H1 (cell line): ENCODE results near the gene DRD2. TPM values are rescaled to one million over a fixed set of nuclear protein-coding genes. Genes with fewer than 3 reads are reported as not detected.

Experiments used
- CTCF ChIA-PET: fragments of 300-600 bp; sonication (Branson Sonifier 250); formaldehyde crosslinking; loops from one replicate; lab custom pipeline; 2021; ENCODE audit not compliant: partially characterized antibody; lab: Charles Lee
- POLR2A ChIA-PET: fragments of 300-600 bp; sonication (Branson Sonifier 250); formaldehyde crosslinking; loops from one replicate; lab custom pipeline; 2021; ENCODE audit warnings: inconsistent platforms; ENCODE audit not compliant: partially characterized antibody; lab: Charles Lee
- DNase-seq, 2 experiments: peaks; one replicate each; pipeline versions ENCODE4 v3.0.0 to v3.0.0-alpha.2; 2010 to 2022; ENCODE audit warnings: low spot score in 2 of 2, low read depth in 1 of 2, mixed read lengths in 1 of 2
- FAIRE-seq: peaks from 2 replicates; lab custom pipeline; 2011; peaks lifted over from hg19 to GRCh38; lab: Jason Lieb, UNC
- H2AFZ ChIP-seq: 2 replicates; pipeline ENCODE4 v1.8.1; 2012; ENCODE audit warnings: low read length, inconsistent platforms
- H2AK5ac ChIP-seq: 2 replicates; pipeline ENCODE4 v1.6.1; 2013; ENCODE audit warnings: low read depth, low read length
- H2BK120ac ChIP-seq: replicated peaks from 2 replicates; pipeline ENCODE3; 2013; ENCODE audit warnings: low read depth, low read length, inconsistent platforms
- H2BK12ac ChIP-seq: 2 replicates; pipeline ENCODE4 v1.6.1; 2013; ENCODE audit warnings: low read depth, low read length
- H2BK15ac ChIP-seq: 2 replicates; pipeline ENCODE4 v1.6.1; 2013; ENCODE audit warnings: low read length
- H2BK20ac ChIP-seq: 2 replicates; pipeline ENCODE4 v1.6.1; 2013; ENCODE audit warnings: low read length
- H2BK5ac ChIP-seq: 2 replicates; pipeline ENCODE4 v1.6.1; 2013; ENCODE audit warnings: low read depth, low read length
- H3K14ac ChIP-seq: 2 replicates; pipeline ENCODE4 v1.6.1; 2013; ENCODE audit warnings: inconsistent platforms; ENCODE audit not compliant: insufficient read length
- H3K18ac ChIP-seq: 2 replicates; pipeline ENCODE4 v1.6.1; 2013; ENCODE audit warnings: low read length; ENCODE audit errors: extremely low read depth
- H3K23ac ChIP-seq: 2 replicates; pipeline ENCODE4 v1.6.1; 2013; ENCODE audit warnings: inconsistent platforms; ENCODE audit not compliant: insufficient read length
- H3K23me2 ChIP-seq: 2 replicates; pipeline ENCODE4 v1.6.1; 2013; ENCODE audit warnings: low read depth, low read length
- H3K27ac ChIP-seq: 2 replicates; pipeline ENCODE4 v1.6.1; 2011; ENCODE audit warnings: low read depth, low read length, inconsistent platforms
- H3K27me3 ChIP-seq, 4 experiments: replicated peaks in 1 of 4; 1 replicate in 1 of 4; 2 replicates in 3 of 4; pipeline versions ENCODE4 v1.6.1 to v1.8.1; 2011 to 2013; ENCODE audit warnings: low read length in 3 of 4, mild to moderate bottlenecking in 3 of 4, inconsistent platforms in 2 of 4, mixed read lengths in 2 of 4, moderate library complexity in 1 of 4; ENCODE audit not compliant: control insufficient read depth in 3 of 4, insufficient read depth in 3 of 4; ENCODE audit errors: extremely low read depth in 1 of 4
- H3K36me3 ChIP-seq, 4 experiments: 2 replicates each; pipeline versions ENCODE4 v1.6.1 to v1.8.1; 2011 to 2013; ENCODE audit warnings: mild to moderate bottlenecking in 4 of 4, low read length in 3 of 4, moderate library complexity in 2 of 4, control low read depth in 1 of 4, inconsistent platforms in 1 of 4; ENCODE audit not compliant: insufficient read depth in 4 of 4, control insufficient read depth in 2 of 4
- H3K4ac ChIP-seq: replicated peaks from 2 replicates; pipeline ENCODE3; 2013; ENCODE audit warnings: low read length, low read depth, mixed read lengths, inconsistent platforms; ENCODE audit not compliant: insufficient read length
- H3K4me1 ChIP-seq, 4 experiments: replicated peaks in 1 of 4; 1 replicate in 1 of 4; 2 replicates in 3 of 4; pipeline versions ENCODE4 v1.6.1 to v1.8.1; 2011 to 2013; ENCODE audit warnings: low read length in 3 of 4, inconsistent platforms in 2 of 4, mixed read lengths in 1 of 4; ENCODE audit not compliant: insufficient read depth in 4 of 4, control insufficient read depth in 3 of 4
- H3K4me2 ChIP-seq, 2 experiments: 2 replicates each; pipeline versions ENCODE4 v1.6.1 to v1.8.1; 2011 to 2013; ENCODE audit warnings: low read depth in 2 of 2, low read length in 2 of 2, control low read depth in 1 of 2, inconsistent platforms in 1 of 2, mild to moderate bottlenecking in 1 of 2; ENCODE audit not compliant: insufficient read depth in 1 of 2
- H3K4me3 ChIP-seq, 4 experiments: fragments of 200-600, 300-600 bp in 1 of 4; sonication (generic), shearing (Covaris generic), sonication (Bioruptor Twin) in 1 of 4; 2 replicates each; pipeline versions ENCODE4 v1.5.1 to v1.8.1; 2011 to 2016; ENCODE audit warnings: low read length in 4 of 4, low read depth in 3 of 4, control low read depth in 2 of 4, inconsistent platforms in 2 of 4, mild to moderate bottlenecking in 2 of 4, mixed read lengths in 1 of 4, moderate library complexity in 1 of 4; ENCODE audit not compliant: insufficient read depth in 2 of 4; ENCODE audit errors: extremely low read depth in 1 of 4
- H3K56ac ChIP-seq: replicated peaks from 2 replicates; pipeline ENCODE3; 2013; ENCODE audit warnings: low read depth, mild to moderate bottlenecking, mixed read lengths, low read length, inconsistent platforms; ENCODE audit not compliant: insufficient read length
- H3K79me1 ChIP-seq: 2 replicates; pipeline ENCODE4 v1.6.1; 2013; ENCODE audit warnings: low read depth, low read length, control low read depth
- H3K79me2 ChIP-seq, 2 experiments: 2 replicates each; pipeline versions ENCODE4 v1.6.1 to v1.8.1; 2012 to 2013; ENCODE audit warnings: low read length in 2 of 2, mild to moderate bottlenecking in 2 of 2, inconsistent platforms in 1 of 2; ENCODE audit not compliant: insufficient read depth in 2 of 2, control insufficient read depth in 1 of 2
- H3K9ac ChIP-seq, 4 experiments: replicated peaks in 1 of 4; 1 replicate in 1 of 4; 2 replicates in 3 of 4; pipeline versions ENCODE4 v1.6.1 to v1.8.1; 2011 to 2013; ENCODE audit warnings: low read depth in 3 of 4, low read length in 3 of 4, control low read depth in 2 of 4, mild to moderate bottlenecking in 2 of 4, moderate library complexity in 2 of 4, inconsistent platforms in 1 of 4; ENCODE audit errors: extremely low read depth in 1 of 4
- H3K9me3 ChIP-seq, 2 experiments: 2 replicates each; pipeline versions ENCODE4 v1.6.1 to v1.8.1; 2012 to 2013; ENCODE audit warnings: mild to moderate bottlenecking in 2 of 2, moderate library complexity in 2 of 2, control low read depth in 1 of 2, inconsistent platforms in 1 of 2, low read depth in 1 of 2, low read length in 1 of 2, mixed read lengths in 1 of 2; ENCODE audit not compliant: insufficient read depth in 2 of 2
- H4K20me1 ChIP-seq, 2 experiments: replicated peaks in 1 of 2; 2 replicates each; pipeline versions ENCODE3 to v1.8.1; 2011 to 2013; ENCODE audit warnings: inconsistent platforms in 2 of 2, low read length in 2 of 2, mild to moderate bottlenecking in 1 of 2; ENCODE audit not compliant: insufficient read depth in 2 of 2, control insufficient read depth in 1 of 2
- H4K5ac ChIP-seq: 2 replicates; pipeline ENCODE4 v1.6.1; 2013; ENCODE audit warnings: low read length, low read depth, mixed read lengths, inconsistent platforms; ENCODE audit not compliant: insufficient read length
- H4K8ac ChIP-seq: 2 replicates; pipeline ENCODE4 v1.8.0; 2013; ENCODE audit warnings: mild to moderate bottlenecking, moderate library complexity, low read length, inconsistent platforms; ENCODE audit not compliant: insufficient read depth; ENCODE audit errors: extremely low read depth
- H4K91ac ChIP-seq: replicated peaks from 2 replicates; pipeline ENCODE3; 2013; ENCODE audit warnings: low read length, mixed read lengths, inconsistent platforms; ENCODE audit not compliant: insufficient read length
- BACH1 ChIP-seq: IDR thresholded peaks from 2 replicates; pipeline ENCODE4 v1.6.1; 2012; ENCODE audit warnings: low read length, improper control_type of control experiment
- CHD1 ChIP-seq: IDR thresholded peaks from 2 replicates; pipeline ENCODE4 v1.6.1; 2012; ENCODE audit warnings: low read depth, low read length, improper control_type of control experiment
- GTF2F1 ChIP-seq: IDR thresholded peaks from 2 replicates; pipeline ENCODE4 v1.6.1; 2012; ENCODE audit warnings: low read depth, low read length, improper control_type of control experiment, borderline replicate concordance
- HDAC2 ChIP-seq, 2 experiments: fragments of 300-600 bp in 1 of 2; sonication (generic) in 1 of 2; IDR thresholded peaks; 2 replicates each; pipeline ENCODE4 v1.6.1; 2011 to 2012; ENCODE audit warnings: low read depth in 2 of 2, low read length in 2 of 2, mild to moderate bottlenecking in 2 of 2, moderate library complexity in 2 of 2, borderline replicate concordance in 1 of 2, inconsistent platforms in 1 of 2
- KDM4A ChIP-seq: IDR thresholded peaks from one replicate; pipeline ENCODE4 v1.7.1; 2012; ENCODE audit warnings: low read depth, mild to moderate bottlenecking, moderate library complexity, low read length, inconsistent platforms; ENCODE audit not compliant: severe bottlenecking
- POLR2AphosphoS5 ChIP-seq: IDR thresholded peaks from 2 replicates; pipeline ENCODE4 v1.6.1; 2011; ENCODE audit warnings: low read depth, low read length
- SIN3A ChIP-seq, 2 experiments: IDR thresholded peaks in 1 of 2; conservative IDR thresholded peaks in 1 of 2; 2 replicates each; pipeline ENCODE4 v1.6.1; 2011 to 2012; ENCODE audit warnings: low read length in 2 of 2, improper control_type of control experiment in 1 of 2, low read depth in 1 of 2, mild to moderate bottlenecking in 1 of 2
- SP1 ChIP-seq: IDR thresholded peaks from 2 replicates; pipeline ENCODE4 v1.6.1; 2011; ENCODE audit warnings: low read depth, low read length
- SUZ12 ChIP-seq: fragments of 200-600 bp; sonication (generic); IDR thresholded peaks from 2 replicates; pipeline ENCODE4 v1.6.1; 2012; ENCODE audit warnings: mild to moderate bottlenecking, inconsistent platforms, low read length, moderate library complexity, mixed read lengths
- TAF7 ChIP-seq: optimal IDR thresholded peaks from 2 replicates; pipeline ENCODE3; 2011; ENCODE audit warnings: low read depth, mild to moderate bottlenecking, inconsistent platforms, low read length, moderate library complexity, borderline replicate concordance
- WGBS, 2 experiments: shearing (Covaris generic) in 1 of 2; methylation state at CpG; one replicate each; pipeline versions ENCODE4 v1.1.6 to v1.1.7; 2013 to 2015; ENCODE audit warnings: low lambda C conversion rate in 2 of 2, mixed read lengths in 2 of 2, inconsistent platforms in 1 of 2, low coverage in 1 of 2, missing lambda C conversion rate in 1 of 2; ENCODE audit not compliant: insufficient replicate concordance in 2 of 2, insufficient coverage in 1 of 2, insufficient read length in 1 of 2; ENCODE audit errors: extremely low coverage in 1 of 2, missing lambda C conversion rate in 1 of 2; 5-methylcytosine and 5-hydroxymethylcytosine counted together
- polyA plus RNA-seq, 7 experiments: library from polyadenylated mRNA; depleted of rRNA in 3 of 7; stranded (reverse) in 5 of 7; unstranded in 2 of 7; fragments of >200 nt in 5 of 7; fragments of 200-250 nt in 2 of 7; gene quantifications; 1 replicate in 5 of 7; 2 replicates in 1 of 7; 4 replicates in 1 of 7; pipeline versions ENCODE4 v1.2.1 to v1.2.3, GENCODE V29; 2011 to 2013; ENCODE audit warnings: missing spikeins in 2 of 7, mixed read lengths in 2 of 7
- total RNA-seq: library from RNA; stranded (reverse); fragmentation: NEBNext Ultra II Directional; extraction: Animal tissue kit (Norgen Biotek cat#: 25700); gene quantifications from 2 replicates; pipeline ENCODE4 v1.2.1, GENCODE V29; 2021
- TF ChIP-seq, protein P1 (sequence below): IDR thresholded peaks from 2 replicates; pipeline ENCODE4 v1.6.1; 2012; ENCODE audit warnings: low read length, inconsistent platforms
- TF ChIP-seq, protein P2 (sequence below): IDR thresholded peaks from 2 replicates; pipeline ENCODE4 v1.6.1; 2012; ENCODE audit warnings: inconsistent platforms

The DRD2 gene
- total and polyA plus RNA-seq, 2 of the 8 experiments (the other 6 are each of a cell fraction or from before 2014, with no cell fraction given) = 0.26 to 0.41 TPM

DNA sequence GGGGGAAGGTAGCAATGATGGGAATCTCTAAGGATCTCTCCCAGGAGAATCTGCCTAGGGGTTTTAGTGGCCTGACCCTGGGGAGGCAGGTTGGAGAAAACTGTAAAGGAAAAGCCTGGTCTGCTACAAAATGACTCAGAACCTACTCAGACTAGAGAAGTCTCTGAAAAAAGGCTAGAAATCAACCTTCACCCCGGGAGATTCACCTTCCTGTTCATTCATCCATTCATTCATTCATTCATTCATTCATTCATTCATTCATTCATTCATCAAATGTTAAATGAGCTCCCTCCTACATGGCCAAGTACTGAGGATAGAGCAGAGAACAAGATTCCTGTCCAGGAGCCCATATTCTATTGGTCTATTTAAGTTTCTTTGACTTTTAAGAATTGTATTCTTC, 96.5 kb downstream of the DRD2 start:
- Histone ChIP-seq H3K4me1 (peaks cover 0 to 2% (median 0%) of the 10 kb centered on the region in 4 experiments; a peak in 1 of 7 replicates), H4K20me1 (no peaks in the 10 kb centered on the region), H3K14ac (no peak overlapping the region), H3K79me2 (no peaks in the 10 kb centered on the region), H4K91ac (no peak overlapping the region), H2AFZ (no peak overlapping the region), H2BK120ac (no peak overlapping the region), H3K23ac (no peak overlapping the region), H2BK20ac (no peak overlapping the region), H4K8ac (no peak overlapping the region), H2BK5ac (no peak overlapping the region), H3K4me2 (no peak overlapping the region), H3K9me3 (no peaks in the 10 kb centered on the region), H3K4ac (no peak overlapping the region), H3K56ac (no peak overlapping the region), H3K79me1 (no peaks in the 10 kb centered on the region), H3K27ac (no peak overlapping the region), H4K5ac (no peak overlapping the region), H3K4me3 (no peak overlapping the region), H2BK15ac (no peak overlapping the region), H3K18ac (no peak overlapping the region), H2AK5ac (no peak overlapping the region), H2BK12ac (no peak overlapping the region), H3K36me3 (no peaks in the 10 kb centered on the region), H3K23me2 (no peaks in the 10 kb centered on the region), H3K9ac (no peak overlapping the region), H3K27me3 (no peaks in the 10 kb centered on the region)
- no peak for FAIRE-seq
- 76% methylated on average over 1 of the region's 1 CpG; no CpG with 5 or more reads in 1 of the 2 experiments for WGBS, 2 experiments
- CTCF ChIA-PET = interaction anchor here (3.2 kb wide), 1 partner anchor 11 kb away, joined by 8 read pairs; no protein-coding TSS in a partner anchor
- POLR2A ChIA-PET = no interaction called here
- DNase-seq = no peak
- TF ChIP-seq CHD1 (no peak), SIN3A (conservative IDR thresholded peaks at IDR 0.05 in 1 of 2, IDR thresholded peaks at IDR 0.05 in 1 of 2; ENCODE audit: low read depth in 1 of 2, low read length in 2 of 2) (no peak), SUZ12 (no peak), BACH1 (no peak), POLR2AphosphoS5 (no peak), HDAC2 (IDR thresholded peaks at IDR 0.05; ENCODE audit: borderline replicate concordance in 1 of 2, low read depth in 2 of 2, low read length in 2 of 2) (no peak), KDM4A (no peak), SP1 (no peak), TAF7 (no peak), GTF2F1 (no peak)
- TF ChIP-seq, protein P1, sequence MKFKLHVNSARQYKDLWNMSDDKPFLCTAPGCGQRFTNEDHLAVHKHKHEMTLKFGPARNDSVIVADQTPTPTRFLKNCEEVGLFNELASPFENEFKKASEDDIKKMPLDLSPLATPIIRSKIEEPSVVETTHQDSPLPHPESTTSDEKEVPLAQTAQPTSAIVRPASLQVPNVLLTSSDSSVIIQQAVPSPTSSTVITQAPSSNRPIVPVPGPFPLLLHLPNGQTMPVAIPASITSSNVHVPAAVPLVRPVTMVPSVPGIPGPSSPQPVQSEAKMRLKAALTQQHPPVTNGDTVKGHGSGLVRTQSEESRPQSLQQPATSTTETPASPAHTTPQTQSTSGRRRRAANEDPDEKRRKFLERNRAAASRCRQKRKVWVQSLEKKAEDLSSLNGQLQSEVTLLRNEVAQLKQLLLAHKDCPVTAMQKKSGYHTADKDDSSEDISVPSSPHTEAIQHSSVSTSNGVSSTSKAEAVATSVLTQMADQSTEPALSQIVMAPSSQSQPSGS = no peak
- TF ChIP-seq, protein P2, sequence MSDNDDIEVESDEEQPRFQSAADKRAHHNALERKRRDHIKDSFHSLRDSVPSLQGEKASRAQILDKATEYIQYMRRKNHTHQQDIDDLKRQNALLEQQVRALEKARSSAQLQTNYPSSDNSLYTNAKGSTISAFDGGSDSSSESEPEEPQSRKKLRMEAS = no peak
